Activated T-cell treated with anti-CD3 and anti-CD28 coated beads for 24 hours (primary cell): ENCODE data around the gene FBXO46.
A peak's percentile ranks its signal among the peaks of the same experiment; 100 is the strongest.

Source experiments
- DNase-seq: peaks from one replicate; pipeline ENCODE4 v3.0.0-alpha.2; 2020; ENCODE audit warnings: low read depth

Gene FBXO46

GRCh38 chr19:45730368-45731288 lies at the start of gene FBXO46:
Gene FBXO46, minus strand, starts transcription at chr19:45730896. Its CDS starts 17,401 bp downstream, at chr19:45713495.
- peak; percentile 94 for DNase-seq

- no peak for DNase-seq
Measured at GRCh38 chr19:45780146-45780447, 49.4 kb upstream of the FBXO46 start.

- DNase-seq = peak; percentile 83
Measured at GRCh38 chr19:45779231-45780145, 48.8 kb upstream of the FBXO46 start.

- DNase-seq = no peak
Measured at GRCh38 chr19:45778010-45778661, 47.4 kb upstream of the FBXO46 start.

- no peak for DNase-seq
Measured at GRCh38 chr19:45777395-45777961, 46.8 kb upstream of the FBXO46 start.

- no peak for DNase-seq
Measured at GRCh38 chr19:45774765-45775164, 44.1 kb upstream of the FBXO46 start.

GRCh38 chr19:45773384-45773783 lies 42.7 kb upstream of the FBXO46 start:
- no peak for DNase-seq

- no peak for DNase-seq
Measured at GRCh38 chr19:45772912-45773311, 42.2 kb upstream of the FBXO46 start.

- no peak for DNase-seq
Measured at GRCh38 chr19:45772130-45772840, 41.6 kb upstream of the FBXO46 start.

GRCh38 chr19:45771311-45771933 lies 40.7 kb upstream of the FBXO46 start:
- DNase-seq = no peak

- DNase-seq = peak; percentile 84
Measured at GRCh38 chr19:45770192-45771101, 39.8 kb upstream of the FBXO46 start.

- peak; percentile 21 for DNase-seq
Measured at GRCh38 chr19:45769821-45770191, 39.1 kb upstream of the FBXO46 start.

GRCh38 chr19:45768984-45769782 lies 38.5 kb upstream of the FBXO46 start, which contains the start of gene SIX5:
Gene SIX5, minus strand, starts transcription at chr19:45769252. Its CDS starts 408 bp downstream, at chr19:45768844.
- peak; percentile 89 for DNase-seq

- DNase-seq = no peak
Measured at GRCh38 chr19:45768655-45768983, 37.9 kb upstream of the FBXO46 start.

GRCh38 chr19:45767881-45768654 lies 37.4 kb upstream of the FBXO46 start:
- DNase-seq = no peak

GRCh38 chr19:45767410-45767880 lies 36.7 kb upstream of the FBXO46 start:
- DNase-seq = no peak

GRCh38 chr19:45766869-45767346 lies 36.2 kb upstream of the FBXO46 start:
- no peak for DNase-seq

- DNase-seq = no peak
Measured at GRCh38 chr19:45766296-45766868, 35.7 kb upstream of the FBXO46 start.
